ENCODE data around the gene ASPHD1. TPM values are rescaled to one million over a fixed set of nuclear protein-coding genes. Genes with fewer than 3 reads are reported as not detected.
A peak's percentile ranks its signal among the peaks of the same experiment; 100 is the strongest.
"Not testable (repeated sequence)": the region's sequence is repeated elsewhere in the genome, so short reads cannot be mapped to it uniquely, and the experiment has no call there.

Gene ASPHD1
- total RNA-seq, 1 experiment from 2014 or later: 5.7 TPM

DNA sequence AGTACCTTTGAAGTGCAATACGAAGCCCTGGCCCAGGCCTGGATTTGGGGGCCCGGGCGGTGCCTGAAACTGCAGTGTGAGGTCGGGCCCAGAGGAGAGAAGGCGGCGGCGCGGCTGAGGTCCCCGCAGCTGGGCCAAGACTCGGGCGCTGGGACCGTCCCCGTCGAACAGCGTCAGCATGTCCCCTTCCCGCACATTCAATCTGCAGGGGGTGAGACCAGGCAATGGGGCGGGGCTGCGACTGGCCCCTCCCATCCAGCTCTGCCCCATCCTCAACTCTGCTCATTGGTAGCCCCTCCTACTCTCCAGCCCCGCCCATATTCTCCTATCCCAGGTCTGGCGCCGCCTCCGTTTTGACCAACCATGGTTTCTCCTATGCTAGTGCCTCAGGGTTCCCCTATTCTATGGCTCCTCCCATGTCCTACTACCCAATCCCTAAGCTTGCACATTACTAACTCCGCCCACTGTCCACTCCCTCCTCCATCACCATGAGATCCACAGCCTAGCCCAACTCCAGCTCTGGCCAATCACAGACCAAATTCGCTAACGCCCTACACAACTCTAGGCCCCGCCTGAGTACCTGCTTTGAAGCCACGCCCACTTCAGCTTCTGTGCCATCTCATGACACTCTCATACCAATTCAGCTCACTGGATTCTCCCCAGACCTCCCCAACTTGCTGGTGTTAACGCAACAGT, 22.9 kb upstream of the ASPHD1 start:
- intact Hi-C loops (cut with micrococcal nuclease): no loop called here
- TF ChIP-seq, protein P1, sequence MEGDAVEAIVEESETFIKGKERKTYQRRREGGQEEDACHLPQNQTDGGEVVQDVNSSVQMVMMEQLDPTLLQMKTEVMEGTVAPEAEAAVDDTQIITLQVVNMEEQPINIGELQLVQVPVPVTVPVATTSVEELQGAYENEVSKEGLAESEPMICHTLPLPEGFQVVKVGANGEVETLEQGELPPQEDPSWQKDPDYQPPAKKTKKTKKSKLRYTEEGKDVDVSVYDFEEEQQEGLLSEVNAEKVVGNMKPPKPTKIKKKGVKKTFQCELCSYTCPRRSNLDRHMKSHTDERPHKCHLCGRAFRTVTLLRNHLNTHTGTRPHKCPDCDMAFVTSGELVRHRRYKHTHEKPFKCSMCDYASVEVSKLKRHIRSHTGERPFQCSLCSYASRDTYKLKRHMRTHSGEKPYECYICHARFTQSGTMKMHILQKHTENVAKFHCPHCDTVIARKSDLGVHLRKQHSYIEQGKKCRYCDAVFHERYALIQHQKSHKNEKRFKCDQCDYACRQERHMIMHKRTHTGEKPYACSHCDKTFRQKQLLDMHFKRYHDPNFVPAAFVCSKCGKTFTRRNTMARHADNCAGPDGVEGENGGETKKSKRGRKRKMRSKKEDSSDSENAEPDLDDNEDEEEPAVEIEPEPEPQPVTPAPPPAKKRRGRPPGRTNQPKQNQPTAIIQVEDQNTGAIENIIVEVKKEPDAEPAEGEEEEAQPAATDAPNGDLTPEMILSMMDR (IDR thresholded peaks at IDR 0.05; ENCODE audit: unreplicated experiment): no peak
- H3K36me3 Mint-ChIP-seq (ENCODE audit: insufficient read depth, unreplicated experiment): peaks cover 7% of the 10 kb centered on the region
- POLR2A ChIA-PET: no interaction called here
- H3K27ac Mint-ChIP-seq (ENCODE audit: low read depth, unreplicated experiment): no peak overlapping the region
- peaks cover 10% of the 10 kb centered on the region for H3K27me3 Mint-ChIP-seq (ENCODE audit: insufficient read depth, unreplicated experiment)
- H3K4me1 Mint-ChIP-seq (ENCODE audit: insufficient read depth, unreplicated experiment): no peaks in the 10 kb centered on the region
- H3K9me3 Mint-ChIP-seq (ENCODE audit: unreplicated experiment): no peaks in the 10 kb centered on the region
- no peak overlapping the region for H3K4me3 Mint-ChIP-seq (ENCODE audit: unreplicated experiment)
- no TSS peak for BruUV-seq (replicated peaks)
- CTCF ChIA-PET: interaction anchor here (0.5 to 1.0 kb wide), 3 partner anchors 11 to 28 kb away, joined by 3 to 6 read pairs (median 3); no protein-coding TSS in a partner anchor
- DNase-seq (ENCODE audit: unreplicated experiment): peak; percentile 17

DNA sequence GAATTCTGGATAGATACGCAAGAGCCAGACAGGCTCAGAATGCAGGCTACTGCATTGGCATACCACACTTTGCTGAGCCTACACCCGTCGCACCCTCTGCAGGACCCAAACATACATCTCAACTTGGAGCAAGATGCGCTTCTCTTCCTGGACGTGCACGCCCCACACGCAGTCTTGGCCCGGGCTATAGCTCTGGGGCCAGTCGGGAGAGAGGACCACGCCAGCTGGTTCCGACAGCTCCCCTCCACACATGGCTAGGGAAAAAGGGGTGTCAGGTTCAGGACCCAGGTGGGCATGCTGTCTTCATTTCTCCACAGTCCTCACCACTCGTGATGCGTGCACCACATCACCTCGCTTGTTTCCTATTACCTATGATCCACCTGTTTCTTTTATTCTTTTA, 22.1 kb upstream of the ASPHD1 start:
- H3K4me3 Mint-ChIP-seq (ENCODE audit: unreplicated experiment): no peak overlapping the region
- H3K36me3 Mint-ChIP-seq (ENCODE audit: insufficient read depth, unreplicated experiment): peaks cover 7% of the 10 kb centered on the region
- intact Hi-C loops (cut with micrococcal nuclease): no loop called here
- no peak overlapping the region for H3K27ac Mint-ChIP-seq (ENCODE audit: low read depth, unreplicated experiment)
- H3K27me3 Mint-ChIP-seq (ENCODE audit: insufficient read depth, unreplicated experiment): peaks cover 10% of the 10 kb centered on the region
- H3K4me1 Mint-ChIP-seq (ENCODE audit: insufficient read depth, unreplicated experiment): no peaks in the 10 kb centered on the region
- DNase-seq (ENCODE audit: unreplicated experiment): no peak
- no peaks in the 10 kb centered on the region for H3K9me3 Mint-ChIP-seq (ENCODE audit: unreplicated experiment)
- ChIA-PET POLR2A (no interaction called here), CTCF (interaction anchor here (0.5 to 1.0 kb wide), 2 partner anchors 12 to 14 kb away, joined by 3 to 6 read pairs; no protein-coding TSS in a partner anchor)
- no TSS peak for BruUV-seq (replicated peaks)
- TF ChIP-seq, protein P1 (IDR thresholded peaks at IDR 0.05; ENCODE audit: unreplicated experiment): no peak

DNA sequence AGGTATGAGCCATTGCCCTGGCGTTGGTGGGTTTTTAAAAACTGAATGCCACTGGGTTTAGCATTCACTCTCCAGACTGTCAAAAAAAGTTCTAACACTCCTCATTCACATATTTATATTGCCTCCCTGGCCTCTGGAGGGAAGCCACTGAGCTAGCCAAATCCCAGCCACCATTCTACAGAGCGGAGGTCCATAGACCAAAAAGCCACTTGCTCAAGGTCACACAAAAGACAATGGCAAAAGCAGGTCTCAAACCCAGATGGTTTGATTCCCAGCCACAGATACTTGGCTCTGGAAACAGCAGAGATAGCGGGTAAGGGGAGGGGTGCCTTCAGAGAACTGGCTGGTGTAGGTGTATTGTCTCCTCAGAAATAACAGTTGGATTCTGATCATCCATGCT, 19.2 kb upstream of the ASPHD1 start:
- H3K4me3 Mint-ChIP-seq (ENCODE audit: unreplicated experiment): no peak overlapping the region
- H3K4me1 Mint-ChIP-seq (ENCODE audit: insufficient read depth, unreplicated experiment): no peaks in the 10 kb centered on the region
- no peaks in the 10 kb centered on the region for H3K9me3 Mint-ChIP-seq (ENCODE audit: unreplicated experiment)
- ChIA-PET CTCF (no interaction called here), POLR2A (interaction anchor here (0.8 kb wide), 1 partner anchor 17 kb away, joined by 3 read pairs; no protein-coding TSS in a partner anchor)
- intact Hi-C loops (cut with micrococcal nuclease): no loop called here
- peaks cover 4% of the 10 kb centered on the region for H3K27me3 Mint-ChIP-seq (ENCODE audit: insufficient read depth, unreplicated experiment)
- TF ChIP-seq, protein P1 (IDR thresholded peaks at IDR 0.05; ENCODE audit: unreplicated experiment): no peak
- H3K27ac Mint-ChIP-seq (ENCODE audit: low read depth, unreplicated experiment): no peak overlapping the region
- no peak for DNase-seq (ENCODE audit: unreplicated experiment)
- H3K36me3 Mint-ChIP-seq (ENCODE audit: insufficient read depth, unreplicated experiment): peaks cover 7% of the 10 kb centered on the region
- BruUV-seq (replicated peaks): no TSS peak

DNA sequence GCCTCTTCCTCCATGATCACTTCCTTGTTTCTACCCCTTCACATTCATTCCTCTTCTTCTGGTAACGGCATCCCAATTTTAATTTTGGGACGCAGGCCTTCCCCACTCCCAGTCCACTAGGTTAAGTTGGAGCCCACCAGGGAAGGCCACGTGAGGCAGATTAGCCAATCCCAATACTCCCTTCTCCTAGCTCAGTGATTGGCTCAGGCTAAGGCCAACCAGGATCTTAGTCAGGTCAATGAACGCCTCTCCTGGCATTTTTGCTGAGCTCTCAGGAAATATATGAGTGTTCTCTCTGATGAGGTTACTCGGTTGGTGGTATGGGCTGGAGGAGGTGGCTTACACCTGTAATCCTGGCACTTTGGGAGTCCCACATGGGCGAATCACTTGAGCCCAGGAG, 16.3 kb upstream of the ASPHD1 start:
- no peak overlapping the region for H3K4me3 Mint-ChIP-seq (ENCODE audit: unreplicated experiment)
- CTCF ChIA-PET: no interaction called here
- H3K36me3 Mint-ChIP-seq (ENCODE audit: insufficient read depth, unreplicated experiment): no peaks in the 10 kb centered on the region
- intact Hi-C loops (cut with micrococcal nuclease): no loop called here
- no peaks in the 10 kb centered on the region for H3K4me1 Mint-ChIP-seq (ENCODE audit: insufficient read depth, unreplicated experiment)
- no TSS peak for BruUV-seq (replicated peaks)
- no peak overlapping the region for H3K27ac Mint-ChIP-seq (ENCODE audit: low read depth, unreplicated experiment)
- DNase-seq (ENCODE audit: unreplicated experiment): no peak
- POLR2A ChIA-PET: interaction anchor here (0.7 kb wide), 1 partner anchor 10 kb away, joined by 4 read pairs; no protein-coding TSS in a partner anchor
- H3K27me3 Mint-ChIP-seq (ENCODE audit: insufficient read depth, unreplicated experiment): no peaks in the 10 kb centered on the region
- no peaks in the 10 kb centered on the region for H3K9me3 Mint-ChIP-seq (ENCODE audit: unreplicated experiment)
- TF ChIP-seq, protein P1 (IDR thresholded peaks at IDR 0.05; ENCODE audit: unreplicated experiment): no peak

DNA sequence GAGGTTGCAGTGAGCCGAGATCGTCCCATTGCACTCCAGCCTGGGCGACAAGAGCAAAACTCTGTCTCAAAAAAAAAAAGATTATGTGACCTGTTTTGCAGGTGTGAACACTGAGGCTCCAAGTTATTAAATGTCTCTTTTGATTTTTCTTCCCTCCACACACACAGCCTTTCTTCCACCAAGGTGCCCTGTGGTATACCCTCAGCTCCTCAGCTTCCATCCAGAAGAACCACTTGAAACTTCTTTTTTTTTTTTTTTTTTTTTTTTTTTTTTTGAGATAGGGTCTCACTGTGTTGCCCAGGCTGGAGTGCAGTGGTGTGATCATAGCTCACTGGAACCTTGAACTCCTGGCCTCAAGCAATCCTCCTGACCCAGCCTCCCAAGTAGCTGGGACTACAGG, 10.9 kb upstream of the ASPHD1 start:
- H3K27me3 Mint-ChIP-seq (ENCODE audit: insufficient read depth, unreplicated experiment); H3K36me3 Mint-ChIP-seq (ENCODE audit: insufficient read depth, unreplicated experiment); H3K4me3 Mint-ChIP-seq (ENCODE audit: unreplicated experiment); H3K4me1 Mint-ChIP-seq (ENCODE audit: insufficient read depth, unreplicated experiment); BruUV-seq (replicated peaks); H3K27ac Mint-ChIP-seq (ENCODE audit: low read depth, unreplicated experiment); H3K9me3 Mint-ChIP-seq (ENCODE audit: unreplicated experiment); DNase-seq (ENCODE audit: unreplicated experiment); intact Hi-C loops (cut with micrococcal nuclease): not testable (repeated sequence)
- ChIA-PET CTCF (interaction anchor here (0.6 to 1.2 kb wide), 4 partner anchors 10 to 191 kb away, joined by 3 to 5 read pairs (median 4); partner anchors contain the start of gene ASPHD1), POLR2A (interaction anchor here (0.6 kb wide), 1 partner anchor 61 kb away, joined by 3 read pairs; no protein-coding TSS in a partner anchor)
